ENCODE data around the gene AMZ1. TPM values are rescaled to one million over a fixed set of nuclear protein-coding genes. Genes with fewer than 3 reads are reported as not detected.

The AMZ1 gene
- total RNA-seq, 1 experiment from 2014 or later: 0.74 TPM

DNA sequence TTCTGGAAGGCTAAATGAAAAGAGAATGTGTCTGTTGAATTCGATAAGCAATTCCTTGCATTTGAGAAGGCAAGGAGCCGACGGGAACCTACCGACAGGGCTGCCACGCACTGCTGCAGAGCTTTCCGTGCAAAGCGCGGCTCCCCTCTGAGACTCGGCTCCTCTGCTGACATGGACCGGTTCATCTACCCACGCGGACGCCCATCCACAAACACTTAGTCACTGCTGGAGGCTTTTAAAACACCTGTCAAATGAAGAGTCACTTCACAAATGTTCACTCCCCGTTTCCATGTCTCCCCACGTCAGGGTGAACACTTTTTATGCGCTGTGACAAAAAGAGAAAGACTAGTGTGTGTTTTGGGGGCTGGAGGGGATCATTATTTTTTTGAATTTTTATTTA, 32.0 kb downstream of the AMZ1 start:
- no peaks in the 10 kb centered on the region for H3K4me1 ChIP-seq (ENCODE audit: insufficient read depth, low read length)
- TF ChIP-seq, protein P1, sequence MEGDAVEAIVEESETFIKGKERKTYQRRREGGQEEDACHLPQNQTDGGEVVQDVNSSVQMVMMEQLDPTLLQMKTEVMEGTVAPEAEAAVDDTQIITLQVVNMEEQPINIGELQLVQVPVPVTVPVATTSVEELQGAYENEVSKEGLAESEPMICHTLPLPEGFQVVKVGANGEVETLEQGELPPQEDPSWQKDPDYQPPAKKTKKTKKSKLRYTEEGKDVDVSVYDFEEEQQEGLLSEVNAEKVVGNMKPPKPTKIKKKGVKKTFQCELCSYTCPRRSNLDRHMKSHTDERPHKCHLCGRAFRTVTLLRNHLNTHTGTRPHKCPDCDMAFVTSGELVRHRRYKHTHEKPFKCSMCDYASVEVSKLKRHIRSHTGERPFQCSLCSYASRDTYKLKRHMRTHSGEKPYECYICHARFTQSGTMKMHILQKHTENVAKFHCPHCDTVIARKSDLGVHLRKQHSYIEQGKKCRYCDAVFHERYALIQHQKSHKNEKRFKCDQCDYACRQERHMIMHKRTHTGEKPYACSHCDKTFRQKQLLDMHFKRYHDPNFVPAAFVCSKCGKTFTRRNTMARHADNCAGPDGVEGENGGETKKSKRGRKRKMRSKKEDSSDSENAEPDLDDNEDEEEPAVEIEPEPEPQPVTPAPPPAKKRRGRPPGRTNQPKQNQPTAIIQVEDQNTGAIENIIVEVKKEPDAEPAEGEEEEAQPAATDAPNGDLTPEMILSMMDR (conservative IDR thresholded peaks at IDR 0.05): no peak
- no peak overlapping the region for H2BK5ac ChIP-seq (ENCODE audit: insufficient read length, low read length)
- no peak overlapping the region for H2AK5ac ChIP-seq (ENCODE audit: insufficient read length, low read length)
- H2BK15ac ChIP-seq (ENCODE audit: low read depth, low read length): no peak overlapping the region
- H2BK120ac ChIP-seq (ENCODE audit: low read depth, low read length, poor library complexity, severe bottlenecking): no peak overlapping the region
- no peaks in the 10 kb centered on the region for H3K23me2 ChIP-seq (ENCODE audit: insufficient read length, low read depth, low read length, poor library complexity, severe bottlenecking)
- no peak for DNase-seq
- no peak overlapping the region for H4K5ac ChIP-seq (ENCODE audit: insufficient read length, low read depth, low read length)
- no peak overlapping the region for H4K91ac ChIP-seq (ENCODE audit: insufficient read length, low read depth, low read length)
- H3K36me3 Mint-ChIP-seq (ENCODE audit: insufficient read depth in 1 of 3, low read depth in 3 of 3): peaks cover 24 to 46% (median 43%) of the 10 kb centered on the region in 3 experiments
- no peak overlapping the region for H3K4me2 ChIP-seq (ENCODE audit: insufficient read depth, insufficient read length, low read length)
- no CpG with 5 or more reads among the region's 16 CpGs for WGBS (ENCODE audit: extremely low coverage, insufficient read length, low lambda C conversion rate)
- no peaks in the 10 kb centered on the region for H3K27me3 ChIP-seq (ENCODE audit: insufficient read depth, low read length)
- no peak overlapping the region for H3K4me3 Mint-ChIP-seq
- H3K79me1 ChIP-seq (ENCODE audit: insufficient read depth, low read depth, low read length, poor library complexity, severe bottlenecking): no peaks in the 10 kb centered on the region
- H3K79me2 ChIP-seq (ENCODE audit: insufficient read depth, low read length): no peaks in the 10 kb centered on the region
- H2BK12ac ChIP-seq (ENCODE audit: insufficient read length, low read depth, low read length): no peak overlapping the region
- no peak overlapping the region for H2BK20ac ChIP-seq (ENCODE audit: low read depth, low read length, poor library complexity, severe bottlenecking)
- no peak overlapping the region for H3K4ac ChIP-seq (ENCODE audit: low read depth, low read length)
- no peaks in the 10 kb centered on the region for H3K9me3 Mint-ChIP-seq
- peaks cover 2 to 10% of the 10 kb centered on the region in 2 experiments; a peak in 3 of 4 replicates for H3K4me1 Mint-ChIP-seq
- no peaks in the 10 kb centered on the region for H3K27me3 Mint-ChIP-seq (ENCODE audit: low read depth)
- no peaks in the 10 kb centered on the region for H3K9me3 ChIP-seq (ENCODE audit: control insufficient read depth, low read depth, low read length)
- peak overlapping the region in 1 of 3 experiments; percentile 50; a peak in 1 of 7 replicates for H3K27ac Mint-ChIP-seq
- H2AFZ ChIP-seq (ENCODE audit: low read length): no peak overlapping the region
- no peaks in the 10 kb centered on the region for H4K20me1 ChIP-seq (ENCODE audit: control insufficient read depth, insufficient read depth, insufficient read length)
- no peak overlapping the region for H3K23ac ChIP-seq (ENCODE audit: insufficient read length, low read depth, low read length)
- H3K14ac ChIP-seq (ENCODE audit: insufficient read depth, low read length): no peak overlapping the region
- no peak overlapping the region for H3K27ac ChIP-seq (ENCODE audit: insufficient read length, low read depth, low read length)
- no peak overlapping the region for H4K8ac ChIP-seq (replicated peaks; ENCODE audit: insufficient read length, low read depth, low read length)
- no peak overlapping the region for H3T11ph ChIP-seq (ENCODE audit: low read length)
- no peak overlapping the region for H3K9ac ChIP-seq (ENCODE audit: extremely low read depth, insufficient read length, low read length)
- no peak overlapping the region for H3K18ac ChIP-seq (ENCODE audit: insufficient read length, low read depth, low read length)
- no peak overlapping the region for H3K56ac ChIP-seq (ENCODE audit: insufficient read length, low read depth, low read length)

All from H9 (cell line).